ENCODE data around the gene ATP9A. TPM values are rescaled to one million over a fixed set of nuclear protein-coding genes. Genes with fewer than 3 reads are reported as not detected.

The ATP9A gene
- total RNA-seq, 1 donor from 2014 or later, result 37.6 TPM

GRCh38 chr20:51595058-51595532 is 173.1 kb downstream of the ATP9A start:
- peak; percentile 91 for TF ChIP-seq CTCF (IDR thresholded peaks at IDR 0.05; ENCODE audit: insufficient read depth, low read length, poor library complexity, severe bottlenecking)
- H3K27me3 ChIP-seq (ENCODE audit: control insufficient read depth, insufficient read depth, low read length), result no peaks in the 10 kb centered on the region
- DNase-seq (ENCODE audit: low read depth), result peak; percentile 50
- no peak overlapping the region for H3K4me3 ChIP-seq (ENCODE audit: low read depth, low read length)
- H3K36me3 ChIP-seq (ENCODE audit: control insufficient read depth, insufficient read depth, low read length), result no peaks in the 10 kb centered on the region

GRCh38 chr20:51594236-51595057 is 173.7 kb downstream of the ATP9A start:
- no peaks in the 10 kb centered on the region for H3K27me3 ChIP-seq (ENCODE audit: control insufficient read depth, insufficient read depth, low read length)
- no peak for DNase-seq (ENCODE audit: low read depth)
- H3K36me3 ChIP-seq (ENCODE audit: control insufficient read depth, insufficient read depth, low read length), result no peaks in the 10 kb centered on the region
- no peak overlapping the region for H3K4me3 ChIP-seq (ENCODE audit: low read depth, low read length)
- TF ChIP-seq CTCF (IDR thresholded peaks at IDR 0.05; ENCODE audit: insufficient read depth, low read length, poor library complexity, severe bottlenecking), result no peak

GRCh38 chr20:51593584-51593983 is 174.6 kb downstream of the ATP9A start:
- TF ChIP-seq CTCF (IDR thresholded peaks at IDR 0.05; ENCODE audit: insufficient read depth, low read length, poor library complexity, severe bottlenecking), result no peak
- no peak for DNase-seq (ENCODE audit: low read depth)

GRCh38 chr20:51592564-51592963 is 175.6 kb downstream of the ATP9A start:
- no peaks in the 10 kb centered on the region for H3K36me3 ChIP-seq (ENCODE audit: control insufficient read depth, insufficient read depth, low read length)
- DNase-seq (ENCODE audit: low read depth), result no peak
- TF ChIP-seq CTCF (IDR thresholded peaks at IDR 0.05; ENCODE audit: insufficient read depth, low read length, poor library complexity, severe bottlenecking), result no peak
- H3K27me3 ChIP-seq (ENCODE audit: control insufficient read depth, insufficient read depth, low read length), result no peaks in the 10 kb centered on the region
- no peak overlapping the region for H3K4me3 ChIP-seq (ENCODE audit: low read depth, low read length)

More at GRCh38 chr20:51593584-51593983, 174.6 kb downstream of the ATP9A start:
- Histone ChIP-seq H3K27me3 (ENCODE audit: control insufficient read depth, insufficient read depth, low read length) (no peaks in the 10 kb centered on the region), H3K4me3 (ENCODE audit: low read depth, low read length) (no peak overlapping the region), H3K36me3 (ENCODE audit: control insufficient read depth, insufficient read depth, low read length) (no peaks in the 10 kb centered on the region)

- H3K36me3 ChIP-seq (ENCODE audit: control insufficient read depth, insufficient read depth, low read length), result no peaks in the 10 kb centered on the region
- no peak overlapping the region for H3K4me3 ChIP-seq (ENCODE audit: low read depth, low read length)
- DNase-seq (ENCODE audit: low read depth), result no peak
- no peaks in the 10 kb centered on the region for H3K27me3 ChIP-seq (ENCODE audit: control insufficient read depth, insufficient read depth, low read length)
- no peak for TF ChIP-seq CTCF (IDR thresholded peaks at IDR 0.05; ENCODE audit: insufficient read depth, low read length, poor library complexity, severe bottlenecking)
Measured at GRCh38 chr20:51591871-51592270, 176.3 kb downstream of the ATP9A start.
